ENCODE measurements around the gene GRIA3.

GRCh38 chrX:123308658-123309057 lies 124.6 kb downstream of the GRIA3 start:
- TF ChIP-seq CTCF (IDR thresholded peaks at IDR 0.05) (no peak), POLR2A (IDR thresholded peaks at IDR 0.05) (no peak)
